Vagina (tissue), 2 donors: Measurements from ENCODE around the gene MYBPHL.

Experiments used
- CTCF ChIP-seq, 3 experiments: fragments of 450-650 bp in 2 of 3; fragments of 200-600 bp in 1 of 3; sonication (generic) in 1 of 3; IDR thresholded peaks; one replicate each; pipeline ENCODE4 v1.5.1; 2017 to 2019; ENCODE audit warnings: antibody characterized with exemption in 3 of 3, mild to moderate bottlenecking in 2 of 3, moderate library complexity in 2 of 3
- POLR2A ChIP-seq, 2 donors: fragments of 450-650 bp; IDR thresholded peaks; one replicate each; pipeline ENCODE4 v1.6.1; 2017; ENCODE audit warnings: antibody characterized with exemption in 2 of 2, mild to moderate bottlenecking in 2 of 2, moderate library complexity in 2 of 2
- POLR2AphosphoS5 ChIP-seq, 2 donors: sonication (generic); formaldehyde crosslinking; IDR thresholded peaks; one replicate each; pipeline ENCODE4 v1.9.0; 2017; ENCODE audit warnings: antibody characterized with exemption in 2 of 2, mild to moderate bottlenecking in 2 of 2, low read depth in 1 of 2; ENCODE audit not compliant: insufficient read depth in 1 of 2

GRCh38 chr1:109255678-109256077, 51.1 kb downstream of the MYBPHL start:
- no peak for TF ChIP-seq CTCF (IDR thresholded peaks at IDR 0.05)
- TF ChIP-seq POLR2A (IDR thresholded peaks at IDR 0.05): no peak
- TF ChIP-seq POLR2AphosphoS5 (IDR thresholded peaks at IDR 0.05; ENCODE audit: insufficient read depth in 1 of 2, low read depth in 1 of 2): no peak
